KMS-11 (cell line): ENCODE data around the gene IFT122.

ENCODE experiments used
- H2AFZ ChIP-seq: fragments of 200-600 bp; sonication (generic); 2 replicates; pipeline ENCODE4 v1.6.1; 2016; ENCODE audit warnings: antibody characterized with exemption, mixed run types, low read depth
- H3K27ac ChIP-seq: fragments of 200-600 bp; sonication (generic); 2 replicates; pipeline ENCODE4 v1.6.1; 2016; ENCODE audit warnings: mild to moderate bottlenecking, mixed run types
- H3K27me3 ChIP-seq: fragments of 200-600 bp; sonication (generic); 2 replicates; pipeline ENCODE4 v1.6.1; 2017; ENCODE audit warnings: mild to moderate bottlenecking, low read depth, mixed run types, moderate library complexity; ENCODE audit not compliant: insufficient read depth
- H3K36me3 ChIP-seq: fragments of 200-600 bp; sonication (generic); 2 replicates; pipeline ENCODE4 v1.6.1; 2017; ENCODE audit warnings: mild to moderate bottlenecking, mixed run types; ENCODE audit not compliant: insufficient read depth
- H3K4me1 ChIP-seq: fragments of 200-600 bp; sonication (generic); 2 replicates; pipeline ENCODE4 v1.6.1; 2016; ENCODE audit warnings: mild to moderate bottlenecking, low read depth, mixed run types; ENCODE audit not compliant: poor library complexity, severe bottlenecking
- H3K4me2 ChIP-seq: fragments of 200-600 bp; sonication (generic); 2 replicates; pipeline ENCODE4 v1.7.0; 2016; ENCODE audit warnings: mild to moderate bottlenecking, mixed run types
- H3K4me3 ChIP-seq: fragments of 200-600 bp; sonication (generic); IDR thresholded peaks from 2 replicates; pipeline ENCODE4 v1.6.1; 2017; ENCODE audit warnings: low read depth, low read length, mixed read lengths; ENCODE audit not compliant: insufficient read depth
- H3K79me2 ChIP-seq: fragments of 200-600 bp; sonication (generic); 2 replicates; pipeline ENCODE4 v1.6.1; 2016; ENCODE audit warnings: low read depth, mixed run types; ENCODE audit not compliant: insufficient read depth
- H3K9ac ChIP-seq: fragments of 200-600 bp; sonication (generic); 2 replicates; pipeline ENCODE4 v1.6.1; 2016; ENCODE audit warnings: mild to moderate bottlenecking, mixed run types
- H4K20me1 ChIP-seq: fragments of 200-600 bp; sonication (generic); 2 replicates; pipeline ENCODE4 v1.6.1; 2016; ENCODE audit warnings: mild to moderate bottlenecking, mixed run types; ENCODE audit not compliant: insufficient read depth
- TF ChIP-seq, protein P1 (sequence below): fragments of 200-600 bp; sonication (generic); conservative IDR thresholded peaks from 2 replicates; pipeline ENCODE4 v1.6.1; 2017; ENCODE audit warnings: low read depth, mild to moderate bottlenecking, antibody characterized with exemption, low read length, moderate library complexity, mixed read lengths

Gene IFT122

GRCh38 chr3:129460572-129460971 lies 20.5 kb downstream of the IFT122 start:
- Histone ChIP-seq H3K4me2 (peak overlapping the region; percentile 48), H3K9ac (no peak overlapping the region), H3K36me3 (no peaks in the 10 kb centered on the region), H3K79me2 (no peaks in the 10 kb centered on the region), H3K4me3 (no peak overlapping the region), H3K27ac (peak overlapping the region; percentile 42; the same call in 1 of the 2 replicates), H3K27me3 (no peaks in the 10 kb centered on the region), H3K4me1 (peaks cover 29% of the 10 kb centered on the region), H4K20me1 (no peaks in the 10 kb centered on the region), H2AFZ (no peak overlapping the region)
- TF ChIP-seq, protein P1, sequence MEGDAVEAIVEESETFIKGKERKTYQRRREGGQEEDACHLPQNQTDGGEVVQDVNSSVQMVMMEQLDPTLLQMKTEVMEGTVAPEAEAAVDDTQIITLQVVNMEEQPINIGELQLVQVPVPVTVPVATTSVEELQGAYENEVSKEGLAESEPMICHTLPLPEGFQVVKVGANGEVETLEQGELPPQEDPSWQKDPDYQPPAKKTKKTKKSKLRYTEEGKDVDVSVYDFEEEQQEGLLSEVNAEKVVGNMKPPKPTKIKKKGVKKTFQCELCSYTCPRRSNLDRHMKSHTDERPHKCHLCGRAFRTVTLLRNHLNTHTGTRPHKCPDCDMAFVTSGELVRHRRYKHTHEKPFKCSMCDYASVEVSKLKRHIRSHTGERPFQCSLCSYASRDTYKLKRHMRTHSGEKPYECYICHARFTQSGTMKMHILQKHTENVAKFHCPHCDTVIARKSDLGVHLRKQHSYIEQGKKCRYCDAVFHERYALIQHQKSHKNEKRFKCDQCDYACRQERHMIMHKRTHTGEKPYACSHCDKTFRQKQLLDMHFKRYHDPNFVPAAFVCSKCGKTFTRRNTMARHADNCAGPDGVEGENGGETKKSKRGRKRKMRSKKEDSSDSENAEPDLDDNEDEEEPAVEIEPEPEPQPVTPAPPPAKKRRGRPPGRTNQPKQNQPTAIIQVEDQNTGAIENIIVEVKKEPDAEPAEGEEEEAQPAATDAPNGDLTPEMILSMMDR: no peak

- H3K27me3 ChIP-seq: no peaks in the 10 kb centered on the region
- no peak overlapping the region for H3K4me3 ChIP-seq
- TF ChIP-seq, protein P1: no peak
- H3K36me3 ChIP-seq: no peaks in the 10 kb centered on the region
- H3K79me2 ChIP-seq: no peaks in the 10 kb centered on the region
- peaks cover 29% of the 10 kb centered on the region for H3K4me1 ChIP-seq
- no peak overlapping the region; the same call in 1 of the 2 replicates for H3K9ac ChIP-seq
- no peaks in the 10 kb centered on the region for H4K20me1 ChIP-seq
- peak overlapping the region; percentile 48 for H3K4me2 ChIP-seq
- peak overlapping the region; percentile 42; the same call in 1 of the 2 replicates for H3K27ac ChIP-seq
- no peak overlapping the region for H2AFZ ChIP-seq
These were observed 21.0 kb downstream of the IFT122 start for GRCh38 chr3:129461022-129461421.

GRCh38 chr3:129461461-129462146 lies 21.6 kb downstream of the IFT122 start:
- H3K36me3 ChIP-seq: no peaks in the 10 kb centered on the region
- no peak overlapping the region; the same call in 1 of the 2 replicates for H3K9ac ChIP-seq
- no peak overlapping the region for H3K4me3 ChIP-seq
- H3K79me2 ChIP-seq: no peaks in the 10 kb centered on the region
- no peaks in the 10 kb centered on the region for H4K20me1 ChIP-seq
- no peak overlapping the region for H2AFZ ChIP-seq
- H3K27ac ChIP-seq: peak overlapping the region; percentile 42; the same call in 1 of the 2 replicates
- H3K27me3 ChIP-seq: no peaks in the 10 kb centered on the region
- H3K4me2 ChIP-seq: peak overlapping the region; percentile 48
- TF ChIP-seq, protein P1: no peak
- peaks cover 29% of the 10 kb centered on the region for H3K4me1 ChIP-seq

GRCh38 chr3:129462361-129462968 lies 22.4 kb downstream of the IFT122 start:
- TF ChIP-seq, protein P1: no peak
- Histone ChIP-seq H3K27me3 (no peaks in the 10 kb centered on the region), H3K4me1 (peaks cover 29% of the 10 kb centered on the region), H3K79me2 (no peaks in the 10 kb centered on the region), H2AFZ (no peak overlapping the region), H4K20me1 (no peaks in the 10 kb centered on the region), H3K36me3 (no peaks in the 10 kb centered on the region), H3K9ac (no peak overlapping the region), H3K4me2 (no peak overlapping the region), H3K4me3 (no peak overlapping the region), H3K27ac (no peak overlapping the region)
